Epithelial cell of esophagus (primary cell): ENCODE data around the gene TMEM117.
A peak's percentile ranks its signal among the peaks of the same experiment; 100 is the strongest.
"Not testable (repeated sequence)": the region's sequence is repeated elsewhere in the genome, so short reads cannot be mapped to it uniquely, and the experiment has no call there.

Source experiments
- DNase-seq: peaks from one replicate; pipeline ENCODE4 v3.0.0; 2010; ENCODE audit warnings: low read depth
- H3K4me3 ChIP-seq: 2 replicates; pipeline ENCODE4 v1.5.1; 2011; ENCODE audit warnings: mild to moderate bottlenecking, low read length, control low read depth
- CTCF ChIP-seq: IDR thresholded peaks from 2 replicates; pipeline ENCODE4 v1.5.1; 2011; ENCODE audit warnings: low read depth, mild to moderate bottlenecking, low read length, control low read depth, inconsistent platforms; ENCODE audit not compliant: insufficient read depth; ENCODE audit errors: missing control alignments

TMEM117 gene

GRCh38 chr12:44026046-44026445 is 190.2 kb downstream of the TMEM117 start:
- TF ChIP-seq CTCF = no peak

GRCh38 chr12:44026926-44027325 is 191.0 kb downstream of the TMEM117 start:
- not testable (repeated sequence) for H3K4me3 ChIP-seq, DNase-seq

More at GRCh38 chr12:44026046-44026445, 190.2 kb downstream of the TMEM117 start:
- H3K4me3 ChIP-seq = no peak overlapping the region
- no peak for DNase-seq

GRCh38 chr12:44029194-44029593 is 193.3 kb downstream of the TMEM117 start:
- no peak for TF ChIP-seq CTCF
- no peak overlapping the region for H3K4me3 ChIP-seq
- peak; percentile 42 for DNase-seq

GRCh38 chr12:44031472-44032185 is 195.7 kb downstream of the TMEM117 start:
- peak; percentile 18 for DNase-seq

GRCh38 chr12:44034906-44035305 is 199.0 kb downstream of the TMEM117 start:
- no peak for DNase-seq
- TF ChIP-seq CTCF = no peak
- H3K4me3 ChIP-seq = no peak overlapping the region

More at GRCh38 chr12:44031472-44032185, 195.7 kb downstream of the TMEM117 start:
- TF ChIP-seq CTCF = no peak
- H3K4me3 ChIP-seq = no peak overlapping the region

GRCh38 chr12:44036875-44037443 is 201.1 kb downstream of the TMEM117 start:
- no peak for TF ChIP-seq CTCF
- H3K4me3 ChIP-seq = no peak overlapping the region
- no peak for DNase-seq

GRCh38 chr12:44038411-44038810 is 202.5 kb downstream of the TMEM117 start:
- no peak overlapping the region for H3K4me3 ChIP-seq
- TF ChIP-seq CTCF = no peak
- DNase-seq = no peak

GRCh38 chr12:44044491-44044890 is 208.6 kb downstream of the TMEM117 start:
- not testable (repeated sequence) for DNase-seq, H3K4me3 ChIP-seq
